T-cell (primary cell): Measurements from ENCODE around the gene SMAD6. TPM values are rescaled to one million over a fixed set of nuclear protein-coding genes. Genes with fewer than 3 reads are reported as not detected.

Experiments
- ATAC-seq, 4 experiments: fragments of 200-7000 bp in 3 of 4; fragments of 150-1000 bp in 1 of 4; cut with Tn5 transposase; replicated peaks in 1 of 4; 1 replicate in 3 of 4; 2 replicates in 1 of 4; pipeline ENCODE4 v1.10.0; 2021; ENCODE audit warnings: moderate library complexity in 3 of 4, mild to moderate bottlenecking in 2 of 4, moderate number of reproducible peaks in 1 of 4
- CTCF ChIA-PET, 2 donors: fragments of 300-600 bp; sonication (Branson Sonifier 250); formaldehyde crosslinking; loops; one replicate each; lab custom pipeline; 2022; ENCODE audit warnings: antibody characterized with exemption in 2 of 2; lab: Charles Lee
- POLR2A ChIA-PET, 2 donors: fragments of 300-600 bp; sonication (Branson Sonifier 250); formaldehyde crosslinking; loops; one replicate each; lab custom pipeline; 2022; ENCODE audit warnings: antibody characterized with exemption in 2 of 2; lab: Charles Lee
- DNase-seq, 35 experiments: peaks; one replicate each; pipeline versions ENCODE4 v3.0.0 to v3.0.0-alpha.2; 2013 to 2023
- H3K27ac ChIP-seq: one replicate; pipeline ENCODE4 v1.5.1; 2013; ENCODE audit warnings: low read length
- H3K27me3 ChIP-seq, 2 experiments: replicated peaks in 1 of 2; 1 replicate in 1 of 2; 2 replicates in 1 of 2; pipeline versions ENCODE4 v1.6.1 to v1.7.0; 2013; ENCODE audit warnings: low read length in 1 of 2, mixed read lengths in 1 of 2; ENCODE audit not compliant: control insufficient read depth in 2 of 2, insufficient read depth in 2 of 2; ENCODE audit errors: extremely low read depth in 1 of 2
- H3K36me3 ChIP-seq, 2 donors: 1 replicate in 1 of 2; 2 replicates in 1 of 2; pipeline versions ENCODE4 v1.6.1 to v1.7.0; 2013; ENCODE audit warnings: low read length in 1 of 2; ENCODE audit not compliant: control insufficient read depth in 2 of 2, insufficient read depth in 1 of 2; ENCODE audit errors: extremely low read depth in 1 of 2
- H3K4me1 ChIP-seq, 2 experiments: 1 replicate in 1 of 2; 2 replicates in 1 of 2; pipeline versions ENCODE4 v1.6.1 to v1.7.0; 2013; ENCODE audit warnings: low read length in 2 of 2, mixed read lengths in 1 of 2; ENCODE audit not compliant: insufficient read depth in 2 of 2, control insufficient read depth in 1 of 2; ENCODE audit errors: extremely low read depth in 1 of 2
- H3K4me3 ChIP-seq, 2 donors: 1 replicate in 1 of 2; 2 replicates in 1 of 2; pipeline versions ENCODE4 v1.5.1 to v1.7.0; 2013; ENCODE audit warnings: mild to moderate bottlenecking in 2 of 2, low read length in 1 of 2, moderate library complexity in 1 of 2; ENCODE audit not compliant: control insufficient read depth in 1 of 2; ENCODE audit errors: extremely low read depth in 1 of 2
- H3K9me3 ChIP-seq: 2 replicates; pipeline ENCODE4 v1.7.0; 2013
- H3K27ac Mint-ChIP-seq, 2 donors: one replicate each; pipeline ENCODE4 v1.8.0; 2020 to 2021; ENCODE audit warnings: mild to moderate bottlenecking in 2 of 2, mixed read lengths in 2 of 2
- H3K27me3 Mint-ChIP-seq, 2 donors: one replicate each; pipeline ENCODE4 v1.8.0; 2021 to 2022; ENCODE audit warnings: mixed read lengths in 2 of 2
- H3K36me3 Mint-ChIP-seq: one replicate; pipeline ENCODE4 v1.8.0; 2021; ENCODE audit warnings: mixed read lengths
- H3K4me1 Mint-ChIP-seq, 3 donors: one replicate each; pipeline ENCODE4 v1.8.0; 2020 to 2022; ENCODE audit warnings: mixed read lengths in 3 of 3, mild to moderate bottlenecking in 1 of 3
- H3K4me3 Mint-ChIP-seq, 3 donors: one replicate each; pipeline ENCODE4 v1.8.0; 2020 to 2022; ENCODE audit warnings: mild to moderate bottlenecking in 3 of 3, mixed read lengths in 3 of 3, moderate library complexity in 3 of 3
- H3K9me3 Mint-ChIP-seq, 3 donors: one replicate each; pipeline ENCODE4 v1.8.0; 2020 to 2022; ENCODE audit warnings: mixed read lengths in 3 of 3
- WGBS: methylation state at CpG from one replicate; pipeline ENCODE4 v1.1.5; 2013; ENCODE audit warnings: missing lambda C conversion rate; ENCODE audit not compliant: insufficient coverage; 5-methylcytosine and 5-hydroxymethylcytosine counted together
- total RNA-seq, 35 experiments: library from RNA in 6 of 35; stranded (reverse) in 6 of 35; fragments of 120-200 nt in 1 of 35; gene quantifications; one replicate each; pipeline versions ENCODE4 v1.2.1 to v1.2.4 and lab custom pipeline; 2013 to 2026

The SMAD6 gene
- total RNA-seq, 5 donors from 2014 or later (not counting 1 experiment from before 2014, with no cell fraction given), result 0.13 to 0.55 (median 0.33) TPM

DNA sequence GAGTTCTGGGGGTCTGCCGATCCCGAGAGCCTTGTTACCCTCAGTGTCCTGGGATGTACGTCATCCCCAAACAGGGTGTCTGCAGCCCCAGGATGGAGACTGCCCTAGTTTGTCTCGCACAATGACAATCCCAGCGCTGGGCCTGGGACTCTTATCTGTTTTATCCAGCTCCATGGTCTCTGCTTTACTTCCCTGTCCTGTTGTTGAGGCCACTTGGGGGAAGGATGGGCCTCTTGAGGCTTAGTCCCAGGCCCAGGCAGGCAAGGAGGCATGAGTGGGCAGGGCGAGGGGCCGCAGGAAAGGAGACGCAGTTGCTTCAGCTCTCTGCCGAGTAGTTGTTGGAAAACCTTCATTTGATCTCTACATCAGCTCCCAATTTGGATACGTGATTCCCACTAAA, 17.4 kb downstream of the SMAD6 start:
- Histone ChIP-seq H3K36me3 (no peaks in the 10 kb centered on the region), H3K9me3 (no peaks in the 10 kb centered on the region), H3K4me1 (peaks cover 0 to 6% of the 10 kb centered on the region in 2 experiments), H3K4me3 (no peak overlapping the region), H3K27ac (no peak overlapping the region), H3K27me3 (peaks cover 0 to 24% of the 10 kb centered on the region in 2 experiments)
- no peak for DNase-seq
- Mint-ChIP-seq H3K36me3 (no peaks in the 10 kb centered on the region), H3K27me3 (peaks cover 0 to 4% of the 10 kb centered on the region in 2 donors), H3K4me1 (peaks cover 3 to 21% (median 15%) of the 10 kb centered on the region in 3 donors), H3K27ac (no peak overlapping the region), H3K9me3 (no peaks in the 10 kb centered on the region), H3K4me3 (no peak overlapping the region)
- ChIA-PET POLR2A (no interaction called here), CTCF (no interaction called here)
- 95% methylated on average over 9 of the region's 10 CpGs for WGBS
- ATAC-seq, result no peak

- peaks cover 3 to 21% (median 15%) of the 10 kb centered on the region in 3 donors for H3K4me1 Mint-ChIP-seq
- ATAC-seq (peak in 2 of 4 experiments; percentile 48 to 56), DNase-seq (no peak)
- POLR2A ChIA-PET, result no interaction called here
- WGBS, result 71% methylated on average over 7 of the region's 9 CpGs
- no peaks in the 10 kb centered on the region for H3K9me3 ChIP-seq
- H3K36me3 ChIP-seq, result no peaks in the 10 kb centered on the region
- H3K27ac ChIP-seq, result no peak overlapping the region
- H3K4me3 Mint-ChIP-seq, result no peak overlapping the region
- no peaks in the 10 kb centered on the region for H3K36me3 Mint-ChIP-seq
- H3K4me3 ChIP-seq, result no peak overlapping the region
- H3K9me3 Mint-ChIP-seq, result no peaks in the 10 kb centered on the region
- CTCF ChIA-PET, result interaction anchor here in 1 of 2 donors (0.8 kb wide), 1 partner anchor 126 kb away, joined by 3 read pairs; no protein-coding TSS in a partner anchor
- peak overlapping the region in 1 of 2 donors; percentile 23 for H3K27ac Mint-ChIP-seq
- peaks cover 0 to 4% of the 10 kb centered on the region in 2 donors for H3K27me3 Mint-ChIP-seq
- peaks cover 0 to 26% of the 10 kb centered on the region in 2 experiments for H3K27me3 ChIP-seq
- H3K4me1 ChIP-seq, result peaks cover 0 to 6% of the 10 kb centered on the region in 2 experiments
Measured at GRCh38 chr15:66720206-66721010, 18.4 kb downstream of the SMAD6 start.

DNA sequence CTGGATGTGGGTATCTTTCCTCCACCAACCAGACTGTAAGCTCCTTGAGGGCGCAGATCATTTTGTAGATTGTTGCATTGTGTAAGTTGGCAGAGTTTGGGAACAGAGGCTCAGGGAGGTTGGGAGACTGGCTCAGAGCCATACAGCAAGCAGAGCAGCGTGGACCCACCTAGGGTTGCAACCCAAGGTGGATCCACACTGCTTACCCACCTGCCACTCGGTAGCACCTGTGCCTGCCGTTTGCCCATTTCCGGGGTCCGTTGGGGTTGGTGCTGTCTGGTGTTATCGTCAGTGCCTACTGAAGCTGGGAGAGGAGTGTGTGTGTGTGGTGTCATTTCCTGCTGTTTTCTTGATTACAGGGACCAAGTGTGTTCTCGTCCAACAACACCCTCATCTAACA, 19.0 kb downstream of the SMAD6 start:
- no CpG with 5 or more reads among the region's 8 CpGs for WGBS
- peaks cover 0 to 4% of the 10 kb centered on the region in 2 donors for H3K27me3 Mint-ChIP-seq
- Histone ChIP-seq H3K27ac (no peak overlapping the region), H3K27me3 (peaks cover 0 to 26% of the 10 kb centered on the region in 2 experiments), H3K4me3 (no peak overlapping the region), H3K4me1 (peaks cover 0 to 6% of the 10 kb centered on the region in 2 experiments), H3K36me3 (no peaks in the 10 kb centered on the region), H3K9me3 (no peaks in the 10 kb centered on the region)
- CTCF ChIA-PET, result no interaction called here
- no peak for ATAC-seq
- no peaks in the 10 kb centered on the region for H3K9me3 Mint-ChIP-seq
- no peaks in the 10 kb centered on the region for H3K36me3 Mint-ChIP-seq
- POLR2A ChIA-PET, result no interaction called here
- H3K4me3 Mint-ChIP-seq, result no peak overlapping the region
- H3K4me1 Mint-ChIP-seq, result peaks cover 3 to 21% (median 15%) of the 10 kb centered on the region in 3 donors
- DNase-seq, result no peak
- H3K27ac Mint-ChIP-seq, result peak overlapping the region in 1 of 2 donors; percentile 23

DNA sequence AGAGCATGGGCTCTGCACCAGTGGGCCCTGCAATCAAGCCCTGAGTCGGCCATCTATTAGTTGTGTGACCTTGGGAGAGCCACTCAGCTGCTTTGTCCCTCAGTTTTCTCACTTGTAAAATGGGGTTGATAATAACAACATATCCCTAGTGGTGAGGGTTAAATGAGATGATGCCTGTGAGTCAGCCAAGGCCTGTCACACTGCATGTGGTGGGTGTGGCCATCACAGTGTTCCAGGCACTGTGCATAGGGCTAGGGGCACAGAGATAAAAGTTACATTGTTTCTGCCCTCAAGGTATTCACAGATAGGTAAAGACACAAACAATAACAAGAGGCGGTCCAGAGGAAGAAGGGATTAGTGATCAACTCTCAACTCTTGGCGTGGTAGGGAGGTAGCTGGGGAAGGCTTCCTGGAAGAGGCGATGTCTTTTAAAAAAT, 19.5 kb downstream of the SMAD6 start:
- H3K4me1 Mint-ChIP-seq, result peaks cover 3 to 21% (median 15%) of the 10 kb centered on the region in 3 donors
- H3K27me3 Mint-ChIP-seq, result peaks cover 0 to 3% of the 10 kb centered on the region in 2 donors
- no peaks in the 10 kb centered on the region for H3K36me3 ChIP-seq
- ChIA-PET CTCF (no interaction called here), POLR2A (no interaction called here)
- H3K27ac Mint-ChIP-seq, result no peak overlapping the region
- no peaks in the 10 kb centered on the region for H3K9me3 Mint-ChIP-seq
- no peaks in the 10 kb centered on the region for H3K36me3 Mint-ChIP-seq
- no peak overlapping the region for H3K27ac ChIP-seq
- no peak overlapping the region for H3K4me3 ChIP-seq
- H3K27me3 ChIP-seq, result peaks cover 0 to 26% of the 10 kb centered on the region in 2 experiments
- H3K9me3 ChIP-seq, result no peaks in the 10 kb centered on the region
- peaks cover 0 to 6% of the 10 kb centered on the region in 2 experiments for H3K4me1 ChIP-seq
- no peak for ATAC-seq
- 86% methylated on average over 3 of the region's 4 CpGs for WGBS
- DNase-seq, result no peak
- no peak overlapping the region for H3K4me3 Mint-ChIP-seq

GRCh38 chr15:66721954-66722353, 19.9 kb downstream of the SMAD6 start:
- ChIA-PET CTCF (no interaction called here), POLR2A (no interaction called here)
- Histone ChIP-seq H3K4me1 (peaks cover 0 to 6% of the 10 kb centered on the region in 2 experiments), H3K27ac (no peak overlapping the region), H3K9me3 (no peaks in the 10 kb centered on the region), H3K4me3 (no peak overlapping the region), H3K27me3 (peaks cover 0 to 26% of the 10 kb centered on the region in 2 experiments), H3K36me3 (no peaks in the 10 kb centered on the region)
- H3K9me3 Mint-ChIP-seq, result no peaks in the 10 kb centered on the region
- no peaks in the 10 kb centered on the region for H3K36me3 Mint-ChIP-seq
- H3K4me3 Mint-ChIP-seq, result no peak overlapping the region
- whole genome bisulfite sequencing, result 100% methylated on average over 3 of the region's 6 CpGs
- no peaks in the 10 kb centered on the region for H3K27me3 Mint-ChIP-seq
- DNase-seq (no peak), ATAC-seq (no peak)
- no peak overlapping the region for H3K27ac Mint-ChIP-seq
- peaks cover 3 to 21% (median 15%) of the 10 kb centered on the region in 3 donors for H3K4me1 Mint-ChIP-seq

- peaks cover 0 to 6% of the 10 kb centered on the region in 2 experiments for H3K4me1 ChIP-seq
- peaks cover 3 to 21% (median 15%) of the 10 kb centered on the region in 3 donors for H3K4me1 Mint-ChIP-seq
- no peaks in the 10 kb centered on the region for H3K36me3 ChIP-seq
- no peaks in the 10 kb centered on the region for H3K9me3 ChIP-seq
- POLR2A ChIA-PET, result no interaction called here
- H3K36me3 Mint-ChIP-seq, result no peaks in the 10 kb centered on the region
- DNase-seq (no peak), ATAC-seq (no peak)
- no peak overlapping the region for H3K27ac Mint-ChIP-seq
- H3K9me3 Mint-ChIP-seq, result no peaks in the 10 kb centered on the region
- CTCF ChIA-PET, result interaction anchor here in 1 of 2 donors (0.5 kb wide), 1 partner anchor 114 kb away, joined by 3 read pairs; no protein-coding TSS in a partner anchor
- no peak overlapping the region for H3K27ac ChIP-seq
- WGBS, result no CpG with 5 or more reads among the region's 5 CpGs
- no peaks in the 10 kb centered on the region for H3K27me3 Mint-ChIP-seq
- peaks cover 0 to 22% of the 10 kb centered on the region in 2 experiments for H3K27me3 ChIP-seq
- H3K4me3 ChIP-seq, result no peak overlapping the region
- no peak overlapping the region for H3K4me3 Mint-ChIP-seq
Measured at GRCh38 chr15:66722757-66723540, 20.9 kb downstream of the SMAD6 start.
